ENCODE results near the gene CBLN1.
"Not testable (repeated sequence)": the region's sequence is repeated elsewhere in the genome, so short reads cannot be mapped to it uniquely, and the experiment has no call there.

The CBLN1 gene

DNA sequence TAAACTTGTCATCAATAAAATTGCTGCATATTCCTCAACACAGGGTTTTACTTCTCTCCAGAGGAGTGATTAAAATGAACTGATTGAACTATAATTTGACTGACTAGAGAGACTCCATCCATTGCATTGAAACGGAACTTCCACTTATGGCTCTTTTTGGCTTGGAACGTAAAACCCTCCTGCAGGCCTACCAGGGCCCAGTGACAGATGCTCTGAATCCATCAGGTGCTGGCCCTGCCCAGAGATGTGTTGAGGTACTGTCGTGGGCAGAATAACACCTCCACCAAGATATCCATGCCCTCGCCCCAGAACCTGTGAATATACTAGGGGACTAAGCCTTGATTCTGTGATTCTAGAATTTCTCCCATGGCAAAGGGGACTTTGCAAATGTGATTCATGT lies 45.4 kb downstream of the CBLN1 start:
- no peak for DNase-seq
- in situ Hi-C loops (cut with HindIII; ENCODE audit: low pct_ligation_motif_present, low pct_unique_long_range_greater_than_20kb, low sequenced_read_pairs) = no loop called here

DNA sequence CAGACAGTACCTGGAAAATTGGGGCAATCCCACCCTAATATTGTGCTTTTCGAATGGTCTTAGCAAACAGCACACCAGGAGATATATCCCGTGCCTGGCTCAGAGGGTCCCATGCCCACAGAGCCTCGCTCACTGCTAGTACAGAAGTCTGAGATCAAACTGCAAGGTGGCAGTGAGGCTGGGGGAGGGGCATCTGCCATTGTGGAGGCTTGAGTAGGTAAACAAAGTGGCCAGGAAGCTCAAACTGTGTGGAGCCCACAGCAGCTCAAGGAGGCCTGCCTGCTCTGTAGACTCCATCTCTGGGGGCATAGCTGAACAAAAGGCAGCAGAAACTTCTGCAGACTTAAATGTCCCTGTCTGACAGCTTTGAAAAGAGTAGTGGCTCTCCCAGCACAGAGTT lies 53.3 kb downstream of the CBLN1 start:
- in situ Hi-C loops (cut with HindIII; ENCODE audit: low pct_ligation_motif_present, low pct_unique_long_range_greater_than_20kb, low sequenced_read_pairs); DNase-seq: not testable (repeated sequence)
